ENCODE measurements around the gene COBL. TPM values are rescaled to one million over a fixed set of nuclear protein-coding genes. Genes with fewer than 3 reads are reported as not detected.

The COBL gene
- polyA plus RNA-seq, 3 donors: not detected

GRCh38 chr7:51058764-51059163 is 257.8 kb downstream of the COBL start:
- TF ChIP-seq, protein P1, sequence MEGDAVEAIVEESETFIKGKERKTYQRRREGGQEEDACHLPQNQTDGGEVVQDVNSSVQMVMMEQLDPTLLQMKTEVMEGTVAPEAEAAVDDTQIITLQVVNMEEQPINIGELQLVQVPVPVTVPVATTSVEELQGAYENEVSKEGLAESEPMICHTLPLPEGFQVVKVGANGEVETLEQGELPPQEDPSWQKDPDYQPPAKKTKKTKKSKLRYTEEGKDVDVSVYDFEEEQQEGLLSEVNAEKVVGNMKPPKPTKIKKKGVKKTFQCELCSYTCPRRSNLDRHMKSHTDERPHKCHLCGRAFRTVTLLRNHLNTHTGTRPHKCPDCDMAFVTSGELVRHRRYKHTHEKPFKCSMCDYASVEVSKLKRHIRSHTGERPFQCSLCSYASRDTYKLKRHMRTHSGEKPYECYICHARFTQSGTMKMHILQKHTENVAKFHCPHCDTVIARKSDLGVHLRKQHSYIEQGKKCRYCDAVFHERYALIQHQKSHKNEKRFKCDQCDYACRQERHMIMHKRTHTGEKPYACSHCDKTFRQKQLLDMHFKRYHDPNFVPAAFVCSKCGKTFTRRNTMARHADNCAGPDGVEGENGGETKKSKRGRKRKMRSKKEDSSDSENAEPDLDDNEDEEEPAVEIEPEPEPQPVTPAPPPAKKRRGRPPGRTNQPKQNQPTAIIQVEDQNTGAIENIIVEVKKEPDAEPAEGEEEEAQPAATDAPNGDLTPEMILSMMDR (IDR thresholded peaks at IDR 0.05): no peak
- H3K79me2 ChIP-seq (ENCODE audit: insufficient read depth, low read length): no peaks in the 10 kb centered on the region
- no peak overlapping the region for H3K27ac ChIP-seq (ENCODE audit: low read depth in 1 of 2, low read length in 2 of 2)
- no peaks in the 10 kb centered on the region for H3K9me3 Mint-ChIP-seq
- no peak overlapping the region for H3K4me2 ChIP-seq (replicated peaks; ENCODE audit: extremely low read depth, low read length, poor library complexity, severe bottlenecking)
- no peaks in the 10 kb centered on the region for H3K36me3 ChIP-seq (replicated peaks in 1 of 2; ENCODE audit: control insufficient read depth in 1 of 2, insufficient read depth in 2 of 2, low read length in 2 of 2)
- WGBS (ENCODE audit: insufficient coverage): 98% methylated on average over 7 of the region's 12 CpGs
- H3K9ac ChIP-seq (ENCODE audit: insufficient read depth, low read length, poor library complexity, severe bottlenecking): no peak overlapping the region
- no peaks in the 10 kb centered on the region for H3K4me1 ChIP-seq (ENCODE audit: control insufficient read depth in 1 of 2, insufficient read depth in 2 of 2, low read length in 2 of 2)
- no peak overlapping the region for H2AFZ ChIP-seq (ENCODE audit: insufficient read depth, low read depth, low read length, poor library complexity, severe bottlenecking)
- H3K4me3 Mint-ChIP-seq: no peak overlapping the region
- H3K36me3 Mint-ChIP-seq: no peaks in the 10 kb centered on the region
- no peak overlapping the region for H3K4me3 ChIP-seq (replicated peaks in 1 of 3; ENCODE audit: low read depth in 2 of 3, low read length in 3 of 3)
- no peak overlapping the region for H3K27ac Mint-ChIP-seq
- H3K27me3 Mint-ChIP-seq (ENCODE audit: low read depth in 3 of 3): peaks cover 0 to 4% (median 2%) of the 10 kb centered on the region in 3 donors
- intact Hi-C loops (cut with micrococcal nuclease): no loop called here
- no peaks in the 10 kb centered on the region for H3K27me3 ChIP-seq (ENCODE audit: control insufficient read depth in 2 of 2, insufficient read depth in 2 of 2, low read length in 2 of 2)
- no peaks in the 10 kb centered on the region for H4K20me1 ChIP-seq (ENCODE audit: insufficient read depth, low read length)
- no peaks in the 10 kb centered on the region for H3K9me3 ChIP-seq (replicated peaks in 1 of 2; ENCODE audit: control insufficient read depth in 1 of 2, insufficient read depth in 1 of 2, low read length in 2 of 2)
- DNase-seq: no peak
- H3K4me1 Mint-ChIP-seq: no peaks in the 10 kb centered on the region

DNA sequence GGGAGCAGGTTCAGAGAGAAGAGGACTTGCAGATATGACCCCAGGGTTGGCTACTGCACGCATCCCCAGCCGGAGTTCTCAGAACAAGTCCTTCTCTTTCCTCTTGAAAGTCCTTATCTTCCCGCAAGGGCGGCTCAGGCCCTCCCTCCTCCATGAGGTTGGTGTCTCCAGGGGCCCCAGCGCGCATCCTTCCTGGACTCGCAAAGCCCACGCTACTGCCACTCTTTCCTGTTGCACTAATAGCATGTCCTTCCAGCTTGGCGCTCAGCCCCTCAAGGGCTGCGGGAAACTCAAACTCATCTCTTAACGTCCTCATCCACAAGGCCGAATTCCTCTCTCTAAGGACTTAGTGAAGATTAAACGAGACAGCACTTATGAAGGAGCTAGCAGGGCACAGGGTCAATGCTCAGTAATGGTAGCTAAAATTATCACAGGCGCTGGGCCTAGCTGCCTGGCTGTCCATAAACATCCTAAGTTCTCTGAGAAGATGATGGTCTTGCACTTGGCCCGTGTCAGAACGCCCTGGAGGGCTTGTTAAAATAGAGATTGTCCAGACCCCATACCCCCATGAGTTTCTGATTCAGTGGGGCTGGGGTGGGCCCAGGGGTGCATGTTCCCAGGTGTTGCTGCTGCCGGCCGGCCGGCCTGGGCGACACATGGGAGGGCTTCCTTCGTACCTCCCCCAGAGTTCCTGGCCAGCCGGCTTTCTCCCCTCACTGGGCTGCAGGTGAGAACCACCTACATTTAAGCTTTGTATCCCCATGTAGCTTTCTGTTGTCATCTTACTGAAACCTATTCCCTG is 261.4 kb downstream of the COBL start:
- H3K9me3 ChIP-seq (replicated peaks in 1 of 2; ENCODE audit: control insufficient read depth in 1 of 2, insufficient read depth in 1 of 2, low read length in 2 of 2): no peaks in the 10 kb centered on the region
- H3K9ac ChIP-seq (ENCODE audit: insufficient read depth, low read length, poor library complexity, severe bottlenecking): no peak overlapping the region
- no peak overlapping the region for H3K4me2 ChIP-seq (replicated peaks; ENCODE audit: extremely low read depth, low read length, poor library complexity, severe bottlenecking)
- H3K36me3 Mint-ChIP-seq: no peaks in the 10 kb centered on the region
- H3K9me3 Mint-ChIP-seq: no peaks in the 10 kb centered on the region
- H3K4me3 ChIP-seq (replicated peaks in 1 of 3; ENCODE audit: low read depth in 2 of 3, low read length in 3 of 3): no peak overlapping the region
- no peaks in the 10 kb centered on the region for H3K4me1 ChIP-seq (ENCODE audit: control insufficient read depth in 1 of 2, insufficient read depth in 2 of 2, low read length in 2 of 2)
- no peak overlapping the region for H3K27ac Mint-ChIP-seq
- H4K20me1 ChIP-seq (ENCODE audit: insufficient read depth, low read length): no peaks in the 10 kb centered on the region
- no peak for DNase-seq
- no peak overlapping the region for H2AFZ ChIP-seq (ENCODE audit: insufficient read depth, low read depth, low read length, poor library complexity, severe bottlenecking)
- no peaks in the 10 kb centered on the region for H3K4me1 Mint-ChIP-seq
- peaks cover 0 to 4% (median 2%) of the 10 kb centered on the region in 3 donors for H3K27me3 Mint-ChIP-seq (ENCODE audit: low read depth in 3 of 3)
- TF ChIP-seq, protein P1 (IDR thresholded peaks at IDR 0.05): no peak
- H3K4me3 Mint-ChIP-seq: no peak overlapping the region
- intact Hi-C loops (cut with micrococcal nuclease): no loop called here
- no peaks in the 10 kb centered on the region for H3K36me3 ChIP-seq (replicated peaks in 1 of 2; ENCODE audit: control insufficient read depth in 1 of 2, insufficient read depth in 2 of 2, low read length in 2 of 2)
- H3K27me3 ChIP-seq (ENCODE audit: control insufficient read depth in 2 of 2, insufficient read depth in 2 of 2, low read length in 2 of 2): no peaks in the 10 kb centered on the region
- WGBS (ENCODE audit: insufficient coverage): 95% methylated on average over 21 of the region's 22 CpGs
- no peak overlapping the region for H3K27ac ChIP-seq (ENCODE audit: low read depth in 1 of 2, low read length in 2 of 2)
- H3K79me2 ChIP-seq (ENCODE audit: insufficient read depth, low read length): no peaks in the 10 kb centered on the region

Data from CD14-positive monocyte (primary cell).